Testis (tissue), 3 donors: ENCODE data around the gene CENPP. TPM values are rescaled to one million over a fixed set of nuclear protein-coding genes. Genes with fewer than 3 reads are reported as not detected.
A peak's percentile ranks its signal among the peaks of the same experiment; 100 is the strongest.

Experiments
- DNase-seq: peaks from one replicate; pipeline ENCODE4 v3.0.0-alpha.2; 2019
- H3K27ac ChIP-seq, 2 donors: fragments of 200-600 bp; sonication (generic); one replicate each; pipeline ENCODE4 v1.5.1; 2019
- H3K27me3 ChIP-seq: fragments of 200-600 bp; sonication (generic); one replicate; pipeline ENCODE4 v1.5.1; 2019
- H3K36me3 ChIP-seq: fragments of 200-600 bp; sonication (generic); one replicate; pipeline ENCODE4 v1.5.1; 2017; ENCODE audit warnings: low read depth; ENCODE audit errors: missing control alignments
- H3K4me1 ChIP-seq: fragments of 200-600 bp; sonication (generic); one replicate; pipeline ENCODE4 v1.5.1; 2019
- H3K4me3 ChIP-seq, 2 donors: fragments of 200-600 bp; sonication (generic); one replicate each; pipeline ENCODE4 v1.5.1; 2017 to 2019
- H3K9me3 ChIP-seq: fragments of 200-600 bp; sonication (generic); one replicate; pipeline ENCODE4 v1.5.1; 2017
- CTCF ChIP-seq, 3 experiments: fragments of 450-650 bp in 2 of 3; fragments of 200-600 bp in 1 of 3; sonication (generic) in 1 of 3; IDR thresholded peaks; one replicate each; pipeline ENCODE4 v1.5.1; 2016 to 2019; ENCODE audit warnings: antibody characterized with exemption in 3 of 3, mild to moderate bottlenecking in 2 of 3, moderate library complexity in 1 of 3
- POLR2A ChIP-seq: fragments of 450-650 bp; IDR thresholded peaks from one replicate; pipeline ENCODE4 v1.6.1; 2017; ENCODE audit warnings: antibody characterized with exemption, mild to moderate bottlenecking, moderate library complexity
- WGBS, 2 donors: methylation state at CpG; one replicate each; pipeline ENCODE4 v1.1.5; 2018; 5-methylcytosine and 5-hydroxymethylcytosine counted together
- intact Hi-C: fragments of 100-400 bp; cut with DNase I; formaldehyde crosslinking; loops from one replicate; pipeline ENCODE4 v1.15.1; 2023; ENCODE audit warnings: low total_unique reads
- polyA plus RNA-seq: library from polyadenylated mRNA; stranded (reverse); fragments of 350-450 nt; fragmentation: Illumina TruSeq; extraction: RNeasy Lipid Tissue Mini Kit (QIAGEN cat#74804); gene quantifications from one replicate; pipeline ENCODE4 v1.2.3, GENCODE V29; 2014; ENCODE audit warnings: low read depth, low replicate concordance; ENCODE audit not compliant: insufficient read depth
- total RNA-seq, 2 donors: library from RNA; depleted of rRNA; stranded (reverse); fragments of >200 nt; gene quantifications; one replicate each; pipeline ENCODE4 v1.2.3, GENCODE V29; 2016

Gene CENPP
- total and polyA plus RNA-seq, 3 donors from 2014 or later = 8.1 to 12.1 (median 9.6) TPM

GRCh38 chr9:92349771-92350739, 24.3 kb downstream of the CENPP start:
- Histone ChIP-seq H3K4me3 (no peak overlapping the region), H3K4me1 (no peaks in the 10 kb centered on the region), H3K36me3 (no peaks in the 10 kb centered on the region), H3K9me3 (no peaks in the 10 kb centered on the region), H3K27ac (peak overlapping the region; percentile 18 to 65), H3K27me3 (no peaks in the 10 kb centered on the region)
- 61 to 63% methylated on average over 7 of the region's 7 CpGs for WGBS, 2 donors
- no peak for TF ChIP-seq POLR2A
- intact Hi-C loops = loop anchor here (10.0 kb wide), 1 partner anchor 295 kb away; no protein-coding TSS in a partner anchor
- DNase-seq = no peak

GRCh38 chr9:92350740-92351133, 25.0 kb downstream of the CENPP start:
- H3K9me3 ChIP-seq = no peaks in the 10 kb centered on the region
- no peaks in the 10 kb centered on the region for H3K4me1 ChIP-seq
- peak overlapping the region; percentile 18 to 65 for H3K27ac ChIP-seq
- intact Hi-C loops = no loop called here
- no peak for DNase-seq
- TF ChIP-seq POLR2A (no peak), CTCF (IDR thresholded peaks at IDR 0.05) (no peak)
- no peaks in the 10 kb centered on the region for H3K27me3 ChIP-seq
- H3K36me3 ChIP-seq = no peaks in the 10 kb centered on the region
- H3K4me3 ChIP-seq = no peak overlapping the region

GRCh38 chr9:92353051-92353450, 27.3 kb downstream of the CENPP start:
- TF ChIP-seq POLR2A (no peak), CTCF (IDR thresholded peaks at IDR 0.05) (no peak)
- intact Hi-C loops = no loop called here
- DNase-seq = no peak
- Histone ChIP-seq H3K9me3 (no peaks in the 10 kb centered on the region), H3K27me3 (no peaks in the 10 kb centered on the region), H3K36me3 (no peaks in the 10 kb centered on the region), H3K27ac (no peak overlapping the region), H3K4me3 (no peak overlapping the region), H3K4me1 (no peaks in the 10 kb centered on the region)
- WGBS, 2 donors = 94 to 95% methylated on average over 6 of the region's 6 CpGs

GRCh38 chr9:92359394-92359995, 33.7 kb downstream of the CENPP start:
- Histone ChIP-seq H3K9me3 (no peaks in the 10 kb centered on the region), H3K36me3 (no peaks in the 10 kb centered on the region), H3K27me3 (no peaks in the 10 kb centered on the region), H3K27ac (no peak overlapping the region), H3K4me1 (no peaks in the 10 kb centered on the region), H3K4me3 (no peak overlapping the region)
- 77 to 84% methylated on average over 2 of the region's 2 CpGs for WGBS, 2 donors
- no peak for TF ChIP-seq CTCF (IDR thresholded peaks at IDR 0.05)
- TF ChIP-seq POLR2A = no peak
- DNase-seq = no peak
- intact Hi-C loops = no loop called here

- H3K4me1 ChIP-seq = no peaks in the 10 kb centered on the region
- intact Hi-C loops = no loop called here
- no peak overlapping the region for H3K27ac ChIP-seq
- no peaks in the 10 kb centered on the region for H3K27me3 ChIP-seq
- no peak for DNase-seq
- H3K4me3 ChIP-seq = no peak overlapping the region
- no peaks in the 10 kb centered on the region for H3K9me3 ChIP-seq
- no peaks in the 10 kb centered on the region for H3K36me3 ChIP-seq
- TF ChIP-seq POLR2A = no peak
- no peak for TF ChIP-seq CTCF (IDR thresholded peaks at IDR 0.05)
- 82 to 92% methylated on average over 3 of the region's 3 CpGs for WGBS, 2 donors
Observed at GRCh38 chr9:92360083-92360482, 34.3 kb downstream of the CENPP start.
